Stimulated activated CD4-positive, alpha-beta T cell treated with anti-CD3 and anti-CD28 coated beads, TNF-alpha, amount 100 ng/mL, for 48 hours (primary cell): ENCODE results near the gene OBP2B.

Source experiments
- DNase-seq, 3 donors: peaks; one replicate each; pipeline ENCODE4 v3.0.0-alpha.2; 2020; ENCODE audit warnings: low read depth in 3 of 3

OBP2B gene

GRCh38 chr9:133167096-133167730, 41.8 kb downstream of the OBP2B start:
- no peak for DNase-seq

DNA sequence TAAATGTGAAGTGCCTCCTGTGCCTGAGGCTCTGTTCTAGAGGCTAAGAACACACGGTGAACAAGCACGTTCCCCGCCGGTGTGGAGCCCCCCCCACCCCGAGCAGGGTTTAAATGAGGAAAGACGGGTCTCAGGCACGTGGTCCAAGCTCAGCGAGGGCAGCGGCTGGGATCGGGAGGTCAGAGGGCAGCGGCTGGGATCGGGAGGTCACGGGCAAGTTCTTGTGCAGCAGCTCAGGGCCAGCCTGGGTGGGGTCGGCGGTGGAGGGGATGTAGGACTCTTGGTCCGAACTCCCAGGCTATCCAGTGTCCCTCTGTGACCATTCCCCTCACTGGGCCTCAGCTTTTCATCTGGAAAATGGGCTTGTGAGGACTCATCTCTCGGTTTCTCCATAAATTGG, 42.7 kb downstream of the OBP2B start:
- DNase-seq = no peak

- DNase-seq = no peak
Observed at GRCh38 chr9:133165452-133165730, 43.7 kb downstream of the OBP2B start.

DNA sequence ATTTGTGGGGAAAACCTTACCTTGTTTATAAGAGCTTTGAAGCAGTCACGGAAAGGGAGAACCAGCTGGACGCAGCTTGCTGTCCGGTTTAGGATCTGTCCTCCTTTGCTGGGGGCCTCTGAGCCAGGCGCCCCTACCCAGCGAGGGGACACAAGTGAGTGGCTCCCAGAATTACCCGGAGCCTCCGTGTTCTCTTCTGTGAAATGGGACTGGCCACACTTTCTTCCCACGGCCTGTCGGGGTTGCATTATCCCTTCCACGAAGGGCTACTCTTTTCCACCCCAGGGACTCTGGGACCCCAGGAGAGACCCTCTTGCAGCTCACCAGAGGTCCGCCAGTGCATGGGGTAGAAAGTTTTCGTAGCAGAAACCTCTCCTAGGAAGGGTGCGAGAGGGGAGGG, 44.9 kb downstream of the OBP2B start:
- no peak for DNase-seq

DNA sequence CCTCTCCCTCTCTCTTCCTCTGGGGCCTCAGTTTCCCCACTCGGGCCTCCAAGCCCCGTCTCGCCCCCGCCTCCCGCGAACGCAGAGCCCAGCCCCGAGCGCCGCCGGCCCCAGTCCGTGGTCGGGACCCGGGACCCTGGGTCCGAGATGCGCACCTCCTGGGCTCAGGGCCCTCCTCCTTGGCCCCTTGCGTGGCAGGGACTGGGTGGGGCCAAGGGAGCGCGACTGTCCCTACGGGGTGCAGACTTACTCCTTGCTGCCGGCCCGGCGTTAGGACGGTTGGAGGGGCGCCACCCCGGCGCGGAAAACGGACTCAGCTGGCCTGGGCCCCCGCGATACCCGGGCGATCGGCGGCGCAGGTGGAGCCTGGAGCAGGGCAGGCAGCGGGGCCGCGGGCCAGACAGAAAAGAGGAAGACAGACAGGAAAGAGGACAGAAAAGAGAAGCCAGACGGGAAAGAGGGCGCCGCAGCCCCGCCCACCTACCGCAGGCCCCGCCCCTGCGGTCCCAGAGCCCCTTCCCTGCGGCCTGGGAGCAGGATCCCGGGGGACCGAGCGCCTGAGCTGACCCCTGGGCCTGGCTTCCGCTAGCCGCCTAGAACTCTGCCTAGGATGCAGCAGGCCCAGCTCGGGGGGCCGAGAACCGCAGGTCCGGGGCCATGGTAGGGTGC, 45.4 kb downstream of the OBP2B start, which contains the start of gene GBGT1:
TSS of gene GBGT1 (minus strand) at position 411 of the 669 bp plus-strand sequence. CDS start 1,502 bp downstream, outside the sequence.
- no peak for DNase-seq

- DNase-seq = no peak
Observed at GRCh38 chr9:133162861-133163503, 46.1 kb downstream of the OBP2B start.

- DNase-seq = no peak
Observed at GRCh38 chr9:133161547-133161950, 47.5 kb downstream of the OBP2B start.

DNA sequence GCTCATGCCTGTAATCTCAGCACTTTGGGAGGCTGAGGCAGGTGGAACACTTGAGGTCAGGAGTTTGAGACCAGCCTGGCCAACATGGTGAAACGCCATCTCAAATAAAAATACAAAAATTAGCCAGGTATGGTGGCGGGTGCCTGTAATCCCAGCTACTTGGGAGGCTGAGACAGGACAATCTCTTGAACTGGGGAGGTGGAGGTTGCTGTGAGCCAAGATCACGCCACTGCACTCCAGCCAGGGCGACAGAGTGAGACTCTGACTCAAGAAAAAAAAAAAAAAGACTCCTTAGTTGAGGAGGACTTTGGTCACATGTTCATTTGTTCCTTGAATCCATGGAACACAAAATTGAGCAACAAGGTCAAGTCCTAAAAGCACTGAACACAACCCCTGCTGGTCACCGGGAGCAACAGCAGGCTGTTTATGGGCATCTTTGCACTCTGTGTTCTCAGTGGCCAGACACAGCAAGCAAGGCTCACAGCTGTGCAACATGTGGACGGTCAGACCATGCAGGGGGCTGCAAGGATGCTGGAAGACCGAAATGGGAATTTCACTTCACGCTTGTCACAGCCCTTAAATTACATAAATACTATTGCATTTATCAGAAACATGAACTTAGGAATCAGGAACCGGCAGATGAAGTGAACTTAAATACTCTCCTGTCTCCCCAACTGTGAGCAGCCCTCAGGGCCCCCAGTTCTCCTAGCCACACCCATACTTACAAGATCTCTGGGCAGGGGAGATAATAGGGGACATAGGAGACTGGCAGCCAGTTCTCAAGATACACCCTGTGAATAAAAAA, 48.1 kb downstream of the OBP2B start:
- DNase-seq = no peak

DNA sequence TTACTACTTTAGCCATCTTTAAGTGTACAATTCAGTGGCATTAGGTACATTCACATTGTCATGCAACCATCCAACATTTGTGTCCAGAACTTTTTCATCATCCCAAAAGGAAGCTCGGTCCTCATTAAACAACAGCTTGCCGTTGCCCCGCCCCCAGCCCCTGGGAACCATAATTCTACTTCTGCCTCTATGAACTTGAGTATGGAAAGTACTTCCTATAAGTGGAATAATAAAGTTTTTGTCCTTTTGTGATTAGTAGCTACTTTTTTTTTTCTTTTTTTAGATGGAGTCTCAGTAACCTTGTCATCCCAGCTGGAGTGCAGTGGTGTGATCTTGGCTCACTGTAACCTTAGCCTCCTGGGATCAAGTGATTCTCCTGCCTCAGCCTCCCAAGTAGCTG, 50.4 kb downstream of the OBP2B start:
- DNase-seq = no peak
